HEK293 (cell line): ENCODE measurements around the gene LCOR.

ENCODE experiments used
- CTCF ChIP-seq: fragments of 450-650 bp; formaldehyde crosslinking; IDR thresholded peaks from 2 replicates; pipeline ENCODE4 v1.5.1; 2016; ENCODE audit warnings: missing biosample characterization, missing genetic modification characterization
- ELK4 ChIP-seq: IDR thresholded peaks from 2 replicates; pipeline ENCODE4 v1.6.1; 2011; ENCODE audit warnings: mild to moderate bottlenecking, low read depth, low read length, borderline replicate concordance
- ZBTB11 ChIP-seq: fragments of 450-650 bp; formaldehyde crosslinking; conservative IDR thresholded peaks from 2 replicates; pipeline ENCODE4 v1.5.1; 2016; ENCODE audit warnings: low read depth, missing biosample characterization, missing genetic modification characterization
- ZFHX2 ChIP-seq: fragments of 450-650 bp; formaldehyde crosslinking; conservative IDR thresholded peaks from 2 replicates; pipeline ENCODE4 v1.5.1; 2016; ENCODE audit warnings: missing biosample characterization, missing genetic modification characterization
- ZNF292 ChIP-seq: fragments of 450-650 bp; formaldehyde crosslinking; IDR thresholded peaks from 2 replicates; pipeline ENCODE4 v1.5.1; 2016; ENCODE audit warnings: low read depth, missing biosample characterization, missing genetic modification characterization, borderline replicate concordance
- ZSCAN30 ChIP-seq: fragments of 450-650 bp; IDR thresholded peaks from 2 replicates; pipeline ENCODE4 v1.5.1; 2018; ENCODE audit warnings: missing biosample characterization, mild to moderate bottlenecking, missing genetic modification characterization, moderate library complexity

DNA sequence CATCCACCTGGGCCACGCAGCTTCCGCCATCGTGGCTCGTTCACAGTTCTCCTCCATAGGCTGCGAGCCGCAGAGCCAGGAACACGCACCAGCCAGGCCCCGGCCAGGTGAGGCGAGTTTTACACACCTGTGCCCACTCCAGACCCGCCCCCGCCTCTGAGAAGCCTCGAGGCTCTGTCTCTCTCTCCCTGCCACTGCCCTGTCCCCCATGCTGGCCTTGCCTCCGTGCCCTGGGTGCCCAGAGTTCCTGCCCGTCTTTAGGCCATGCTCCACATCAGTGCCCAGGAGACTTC, 211.4 kb downstream of the LCOR start:
- no peak for TF ChIP-seq ZFHX2 (tag by site-specific recombination)
- no peak for TF ChIP-seq ELK4
- TF ChIP-seq ZBTB11 (tag by site-specific recombination), result no peak
- TF ChIP-seq ZNF292, result no peak
- no peak for TF ChIP-seq ZSCAN30
- TF ChIP-seq CTCF (tag by site-specific recombination), result no peak
